Activated CD8-positive, alpha-beta memory T cell treated with anti-CD3 and anti-CD28 coated beads for 1 hour (primary cell): ENCODE measurements around the gene TSPAN7.

ENCODE experiments used
- DNase-seq, 2 donors: peaks; one replicate each; pipeline ENCODE4 v3.0.0-alpha.2; 2020; ENCODE audit warnings: low read depth in 1 of 2; ENCODE audit errors: extremely low read depth in 1 of 2

TSPAN7 gene

DNA sequence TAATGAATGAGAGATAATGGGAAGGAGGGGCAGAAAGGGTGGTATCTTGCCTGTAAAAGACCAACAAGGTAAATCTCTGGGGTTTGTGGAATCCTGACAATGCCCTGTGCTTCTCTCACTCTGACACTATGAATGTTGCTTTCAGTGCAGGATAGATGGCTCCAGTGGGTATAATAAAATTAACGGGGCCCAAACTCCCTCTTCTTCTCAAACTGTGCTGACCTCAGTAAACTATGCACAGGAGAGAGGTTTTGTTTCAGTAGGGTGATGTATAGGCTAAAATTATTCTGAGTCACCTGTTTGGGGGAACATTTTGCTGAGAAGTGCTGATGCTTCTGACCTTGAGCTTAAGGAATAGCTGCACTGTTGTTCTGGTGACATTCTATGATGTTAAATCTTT lies 82.6 kb downstream of the TSPAN7 start:
- no peak for DNase-seq

DNA sequence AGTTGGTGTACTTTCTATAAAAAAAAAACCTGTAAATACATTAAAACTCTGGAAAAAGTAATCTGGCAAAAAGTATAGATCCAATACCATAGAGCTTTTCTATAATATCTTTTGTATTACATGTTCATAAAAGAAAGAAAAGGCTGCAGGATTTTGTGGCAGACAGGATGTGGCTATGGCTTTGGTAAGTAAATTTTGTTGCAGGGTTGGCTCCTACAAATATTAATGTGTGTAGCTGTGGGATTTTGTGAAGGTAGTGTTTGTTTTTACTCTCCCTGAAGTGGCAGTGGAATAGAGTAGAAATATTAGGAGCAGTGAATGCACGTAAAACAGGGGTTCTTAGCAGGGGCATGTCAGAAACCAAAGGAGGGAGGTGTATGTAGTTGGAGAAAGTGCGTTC lies 84.8 kb downstream of the TSPAN7 start:
- no peak for DNase-seq

DNA sequence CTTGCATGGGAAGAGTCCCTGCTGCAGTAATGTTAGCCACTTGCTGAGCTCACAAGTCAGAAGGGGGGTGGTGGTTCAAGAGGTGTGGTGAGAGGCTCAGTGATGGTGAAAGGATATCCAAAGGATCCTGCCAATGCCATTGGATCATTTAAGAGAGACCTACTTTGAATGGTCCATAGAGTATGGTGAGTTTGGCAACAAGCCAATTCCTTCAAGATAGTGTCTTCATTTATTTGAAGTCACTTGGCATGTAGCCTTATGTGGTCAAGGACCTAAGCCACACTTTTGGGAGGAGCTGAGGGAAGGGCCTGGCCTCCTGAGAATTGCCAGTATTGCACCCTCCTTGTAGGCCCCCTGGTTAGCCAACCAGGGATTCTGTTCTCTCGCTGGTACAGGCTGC lies 87.9 kb downstream of the TSPAN7 start:
- no peak for DNase-seq

DNA sequence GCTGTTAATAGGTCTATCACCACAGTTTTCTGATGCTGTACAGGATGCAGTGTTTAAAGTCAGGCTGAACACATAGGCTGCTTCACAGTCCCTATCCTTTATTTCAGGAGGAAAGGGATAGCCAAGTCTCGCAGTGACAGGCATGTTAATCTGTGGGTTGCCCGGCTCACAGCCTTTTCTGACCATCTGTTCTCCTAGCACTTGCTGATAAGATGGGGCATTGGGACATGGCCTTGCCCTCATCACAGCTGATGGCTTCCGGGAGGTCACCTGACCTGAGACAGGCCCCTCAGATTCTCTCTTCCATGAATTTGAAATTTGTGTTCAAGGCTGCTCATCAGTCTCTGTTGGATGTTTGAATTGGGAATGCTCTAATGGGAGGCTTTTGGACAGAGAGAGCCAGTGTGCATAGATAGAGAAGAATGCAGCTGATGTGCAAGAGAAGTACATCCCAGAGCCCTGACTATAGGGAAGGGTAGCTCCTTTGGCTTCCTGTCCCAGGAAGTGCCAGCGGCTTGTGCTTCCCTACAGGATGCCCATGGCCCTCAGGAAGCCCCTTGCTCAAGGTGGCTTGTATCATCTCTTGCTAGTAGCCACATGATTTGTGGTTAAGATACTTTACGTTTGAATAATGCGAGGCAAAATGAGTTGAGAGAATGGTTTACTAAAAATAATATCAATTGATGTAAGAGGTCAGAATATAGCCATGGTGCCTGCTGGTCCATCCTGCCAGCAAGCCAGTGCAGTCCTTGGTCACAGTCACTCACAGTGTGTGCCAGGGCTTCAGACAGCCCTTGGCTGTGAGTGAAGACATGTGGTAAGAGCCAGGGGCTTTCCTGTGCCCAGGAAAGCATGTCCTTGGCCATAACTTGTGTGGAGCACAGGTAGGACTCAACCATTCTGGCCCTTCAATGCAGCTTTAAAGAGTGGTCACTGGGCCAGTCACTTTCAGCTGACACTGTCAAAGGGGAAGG lies 88.6 kb downstream of the TSPAN7 start:
- no peak for DNase-seq

DNA sequence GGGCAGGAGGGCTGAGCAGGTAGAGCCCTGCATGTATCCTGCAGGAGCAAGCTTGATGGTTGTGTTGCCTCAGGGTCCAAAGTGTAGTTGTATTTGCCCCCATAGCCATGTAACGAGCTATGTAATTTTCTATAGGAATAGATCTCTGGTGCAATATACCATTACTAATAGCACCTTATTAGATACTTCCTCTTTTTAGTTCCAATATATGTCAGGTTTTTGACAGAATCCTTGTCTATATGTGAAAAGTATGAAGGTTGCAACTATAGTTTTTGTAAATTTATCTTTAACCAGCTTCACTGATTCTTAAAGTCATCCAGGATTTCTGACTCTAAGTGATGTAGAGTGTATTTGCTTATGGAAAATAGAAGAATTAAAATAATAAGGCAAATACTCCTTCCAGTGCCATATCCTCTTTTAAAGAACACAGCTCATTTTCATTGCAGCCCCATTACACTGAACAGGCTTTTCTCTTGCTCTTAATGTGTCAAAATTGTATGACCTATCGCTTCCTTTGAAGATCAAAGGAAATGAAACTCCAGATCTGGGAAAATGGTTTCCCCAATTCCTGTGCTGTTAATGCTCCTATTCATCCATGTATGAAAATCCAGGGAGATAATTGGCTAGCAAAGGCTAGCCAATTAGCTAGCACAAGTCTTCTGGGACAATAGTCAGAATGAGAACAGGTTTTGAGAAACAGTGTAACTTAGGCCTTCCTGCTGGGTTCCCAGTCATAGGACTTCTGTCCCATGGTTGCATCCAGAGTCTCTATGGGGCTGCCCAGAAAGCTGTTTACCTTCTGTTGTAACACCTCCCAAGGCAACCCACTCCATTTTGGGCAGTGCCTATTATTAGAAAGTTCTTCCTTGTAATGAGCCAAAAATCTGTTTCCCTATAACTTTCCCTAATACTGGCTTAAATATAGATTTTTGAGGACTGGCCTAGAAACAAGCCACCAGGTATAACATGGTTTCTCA lies 90.6 kb downstream of the TSPAN7 start:
- DNase-seq = no peak

DNA sequence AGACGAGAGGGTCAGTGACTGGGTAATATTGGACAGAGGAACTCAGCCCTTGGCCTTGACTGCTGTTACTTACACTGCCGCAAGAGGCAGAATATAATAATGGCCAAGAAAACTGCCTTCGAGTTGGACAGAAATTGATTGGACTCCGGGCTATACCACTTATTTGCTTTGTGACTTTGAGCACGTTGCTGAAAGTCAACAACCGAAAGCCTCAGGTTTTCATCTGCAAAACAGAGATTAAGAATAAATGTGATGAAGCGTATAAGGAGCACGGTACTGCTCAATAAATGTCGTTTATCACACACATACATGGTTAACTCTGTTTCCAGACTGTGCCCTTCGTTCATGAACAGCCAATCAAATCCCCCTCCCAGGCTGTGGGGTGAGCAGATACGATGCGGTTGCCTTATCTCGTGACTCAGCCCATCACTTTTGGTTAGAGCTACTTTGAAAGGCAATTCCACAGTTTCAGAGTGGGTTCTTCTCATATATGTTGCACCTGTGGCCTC lies 91.6 kb downstream of the TSPAN7 start:
- DNase-seq = no peak

DNA sequence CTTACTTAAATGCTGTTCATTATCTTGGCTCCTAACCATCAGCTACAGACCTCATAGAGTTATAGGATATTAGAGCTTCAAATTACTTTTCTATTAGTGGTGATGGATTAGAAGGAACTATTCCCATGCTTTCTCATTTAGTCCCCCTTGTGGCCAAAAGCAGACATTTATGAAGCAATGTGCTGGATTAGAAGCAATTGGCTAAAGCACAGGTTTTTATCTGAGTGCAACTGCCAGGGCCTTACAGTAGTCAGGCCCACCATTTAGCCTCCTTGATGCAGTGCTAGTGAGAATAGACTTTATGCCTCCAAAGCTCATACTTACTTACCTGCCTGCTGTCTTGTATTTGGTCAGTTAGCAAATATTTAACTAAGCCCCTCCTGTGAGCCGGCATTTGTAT lies 93.0 kb downstream of the TSPAN7 start:
- no peak for DNase-seq

DNA sequence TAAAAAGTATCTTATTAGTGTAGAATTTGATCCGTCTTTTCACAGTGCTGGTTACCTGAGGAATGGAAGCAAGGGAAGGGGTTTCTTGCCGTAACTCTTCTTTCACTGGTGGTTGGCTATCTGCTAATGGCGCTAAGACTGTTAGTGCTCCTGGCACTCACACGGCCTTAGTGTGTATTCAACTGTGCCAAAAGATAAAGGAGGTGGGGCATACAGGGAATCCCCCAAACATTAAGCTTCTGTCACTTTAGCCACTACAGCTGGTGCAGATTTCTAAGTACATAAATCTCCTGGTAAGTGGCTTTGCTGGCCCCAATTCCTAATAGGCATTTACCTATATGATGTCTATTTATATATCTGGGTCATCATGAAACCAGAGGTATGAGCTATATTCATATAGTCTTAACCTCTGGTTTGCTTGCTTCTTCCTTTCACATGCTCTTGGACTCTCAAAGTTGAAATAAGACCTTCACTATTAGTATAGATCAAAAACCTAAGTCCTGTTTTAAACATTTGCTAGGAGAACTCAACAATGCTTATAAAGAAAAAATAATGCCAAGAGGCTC lies 95.1 kb downstream of the TSPAN7 start:
- DNase-seq = no peak

DNA sequence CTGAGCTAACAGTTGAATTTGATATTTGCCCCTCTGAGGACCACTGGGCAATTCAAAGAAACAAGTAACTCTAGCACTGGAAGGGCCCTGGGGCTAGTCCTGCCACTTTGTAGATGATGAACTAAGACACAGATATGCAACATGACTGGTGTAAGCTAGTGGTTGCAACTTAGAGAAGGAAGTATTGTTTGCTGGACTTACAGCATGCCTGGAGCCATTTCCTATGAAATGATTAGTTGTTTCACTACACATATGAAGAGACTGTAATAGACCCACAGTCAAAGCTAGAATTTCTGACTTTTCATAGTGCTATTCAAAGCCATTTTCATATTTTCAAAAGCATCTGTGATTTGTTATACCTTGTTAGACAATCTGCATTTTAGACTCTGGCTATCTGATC lies 96.2 kb downstream of the TSPAN7 start:
- no peak for DNase-seq

DNA sequence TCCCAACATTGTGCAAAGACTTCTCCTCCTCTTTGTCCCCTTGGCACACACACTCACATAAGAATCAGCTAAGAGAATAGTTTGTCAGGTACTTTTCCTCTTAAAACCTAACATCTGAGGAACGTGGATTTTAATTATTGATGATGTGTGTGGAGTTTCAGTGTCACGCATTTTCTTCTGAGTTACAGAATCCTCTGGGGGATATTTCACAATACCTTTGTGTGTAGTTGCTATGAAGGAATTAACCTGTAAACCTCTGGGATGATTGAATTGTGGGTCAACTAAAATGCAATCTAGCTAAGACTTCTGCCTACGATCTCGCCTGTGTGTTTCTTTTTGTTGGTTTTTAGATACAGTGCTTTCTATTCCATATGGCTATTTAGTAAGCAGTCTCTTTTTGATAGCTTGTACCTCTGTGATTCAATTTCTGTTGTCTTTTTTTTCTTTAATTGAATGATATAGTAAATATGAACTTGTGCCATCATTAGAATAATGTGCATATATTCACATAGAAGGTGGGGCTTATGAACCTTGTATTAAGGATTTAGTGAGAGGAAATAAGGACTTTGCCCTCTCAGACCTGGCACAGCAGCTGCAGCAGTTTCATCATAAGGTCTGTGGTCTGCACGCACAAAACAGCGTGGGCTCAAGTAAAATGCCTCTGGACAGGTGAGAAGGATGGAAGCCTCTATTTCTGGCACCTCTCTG lies 99.2 kb downstream of the TSPAN7 start:
- no peak for DNase-seq

DNA sequence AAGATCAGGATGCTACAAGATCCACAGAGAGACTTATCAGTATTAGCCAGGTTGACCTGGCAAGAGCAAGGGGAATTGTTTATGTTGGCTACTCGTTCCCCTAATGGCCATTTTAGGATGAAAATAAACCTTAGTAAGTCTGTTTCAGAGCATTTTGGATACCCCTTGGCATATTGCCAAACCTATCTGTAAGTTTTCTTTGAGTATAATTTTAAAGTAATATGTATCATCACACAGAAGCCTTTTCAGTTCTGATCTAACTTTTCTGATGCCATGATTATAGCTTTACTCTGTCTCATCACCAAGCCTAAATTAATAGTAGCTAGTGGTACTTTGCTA lies 99.7 kb downstream of the TSPAN7 start:
- DNase-seq = no peak

DNA sequence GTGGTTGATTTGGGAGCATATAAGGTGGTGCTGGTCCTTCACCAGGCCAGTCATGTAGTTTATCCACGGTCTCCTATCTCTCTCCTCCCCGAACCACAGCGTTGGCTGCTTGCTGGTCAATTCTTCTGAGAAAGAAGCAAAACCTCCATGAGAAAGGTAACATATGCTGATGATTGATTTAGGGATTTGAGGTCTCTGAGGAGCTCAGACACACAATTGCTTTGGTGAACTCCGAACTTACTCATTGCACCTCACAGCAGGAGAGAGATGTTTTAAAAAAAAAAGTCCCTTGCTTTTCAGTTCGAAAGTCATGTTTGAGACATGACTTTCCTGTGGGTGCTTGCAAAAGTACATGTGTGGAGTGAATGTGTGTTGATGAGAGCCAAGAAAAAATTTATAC lies 100.2 kb downstream of the TSPAN7 start:
- no peak for DNase-seq

DNA sequence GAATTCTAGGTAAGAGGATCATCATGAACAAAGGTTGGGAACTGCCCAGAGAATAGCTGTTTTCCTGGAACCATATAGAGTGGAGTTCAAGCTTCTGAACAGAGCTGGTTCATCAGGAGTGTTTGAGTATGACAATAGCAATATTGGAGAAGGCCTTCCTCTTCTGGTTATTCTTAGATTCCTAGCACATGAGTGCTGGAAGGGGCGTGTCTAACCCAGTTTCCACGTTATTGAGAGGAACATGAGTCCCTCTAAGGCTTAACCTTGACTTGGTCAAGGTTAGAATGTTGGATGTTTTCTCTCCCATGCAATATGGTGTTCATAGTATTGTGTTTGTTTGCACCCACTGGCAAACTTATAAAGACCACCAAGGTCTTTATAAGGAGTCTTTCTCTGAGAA lies 101.3 kb downstream of the TSPAN7 start:
- DNase-seq = no peak

DNA sequence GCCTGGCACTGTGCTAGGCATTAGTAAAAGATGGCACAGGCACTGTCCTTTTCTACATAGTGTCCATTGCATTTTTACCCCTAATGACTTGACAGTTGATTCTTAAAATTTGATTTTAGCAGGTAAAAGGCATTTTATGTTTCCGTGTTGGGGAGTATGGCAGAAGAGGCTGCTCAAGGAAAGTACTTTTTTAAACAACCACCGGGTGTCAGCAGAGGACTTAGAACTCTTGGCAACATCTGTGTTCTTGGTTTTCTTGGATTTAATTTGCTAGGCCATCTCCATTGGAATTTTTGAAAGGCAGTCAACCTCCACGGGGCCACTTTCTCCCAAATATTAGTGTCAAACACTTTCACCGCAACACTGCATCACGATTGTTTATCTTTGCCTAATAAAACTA lies 102.9 kb downstream of the TSPAN7 start:
- DNase-seq = no peak

DNA sequence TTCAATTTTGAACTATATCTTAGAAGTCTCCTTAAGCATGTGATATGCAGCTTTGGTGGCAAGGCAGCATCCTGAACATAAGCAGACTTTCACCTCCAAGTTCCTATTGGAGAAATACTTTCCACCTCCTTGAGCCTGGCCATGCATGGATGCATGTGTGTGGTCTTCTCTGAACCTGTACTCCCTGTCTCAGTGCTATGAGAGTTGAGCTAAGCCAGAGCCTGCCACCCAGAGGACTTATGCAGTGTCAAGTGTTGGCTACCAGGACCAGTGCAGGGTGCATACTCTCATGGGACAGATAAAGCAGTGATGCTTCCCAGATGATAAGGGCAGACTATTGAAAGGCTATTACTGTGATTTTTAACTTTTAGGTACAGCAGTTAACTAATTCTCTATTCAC lies 105.6 kb downstream of the TSPAN7 start:
- no peak for DNase-seq

DNA sequence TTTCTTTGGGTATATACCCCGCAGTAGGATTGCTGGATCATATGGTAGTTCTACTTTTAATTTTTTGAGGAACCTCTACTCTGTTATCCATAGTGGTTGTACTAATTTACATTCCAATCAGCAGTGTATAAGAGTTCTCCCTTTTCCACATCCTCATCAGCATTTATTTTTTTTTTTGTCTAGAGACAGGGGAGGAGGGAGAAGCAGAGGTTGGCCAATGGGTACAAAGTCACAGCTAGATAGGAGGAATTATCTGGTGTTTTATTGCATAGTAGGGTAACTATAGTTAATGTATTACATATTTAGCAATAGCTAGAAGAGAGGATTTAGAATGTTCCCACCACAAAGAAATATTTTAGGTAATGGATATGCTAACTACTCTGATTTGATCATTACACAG lies 107.4 kb downstream of the TSPAN7 start:
- no peak for DNase-seq

DNA sequence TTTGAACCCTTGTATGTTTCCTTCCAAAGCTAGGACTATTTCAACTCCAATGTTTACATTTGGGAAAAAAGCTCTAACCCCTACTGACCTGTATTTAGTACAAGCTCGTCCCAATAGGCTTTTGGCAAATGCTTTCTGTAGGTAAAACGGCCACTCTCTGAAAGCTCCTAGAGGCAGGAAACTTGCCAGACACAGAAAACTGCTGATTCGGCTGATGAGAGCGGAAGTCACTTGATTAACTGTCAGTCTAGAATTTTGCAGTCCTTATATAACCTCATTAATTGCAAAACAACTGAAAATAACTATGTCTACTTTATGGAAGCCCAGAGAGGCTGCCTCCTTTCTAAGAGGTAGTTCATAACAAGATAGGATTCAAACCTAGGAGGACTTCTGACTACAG lies 108.1 kb downstream of the TSPAN7 start:
- no peak for DNase-seq

DNA sequence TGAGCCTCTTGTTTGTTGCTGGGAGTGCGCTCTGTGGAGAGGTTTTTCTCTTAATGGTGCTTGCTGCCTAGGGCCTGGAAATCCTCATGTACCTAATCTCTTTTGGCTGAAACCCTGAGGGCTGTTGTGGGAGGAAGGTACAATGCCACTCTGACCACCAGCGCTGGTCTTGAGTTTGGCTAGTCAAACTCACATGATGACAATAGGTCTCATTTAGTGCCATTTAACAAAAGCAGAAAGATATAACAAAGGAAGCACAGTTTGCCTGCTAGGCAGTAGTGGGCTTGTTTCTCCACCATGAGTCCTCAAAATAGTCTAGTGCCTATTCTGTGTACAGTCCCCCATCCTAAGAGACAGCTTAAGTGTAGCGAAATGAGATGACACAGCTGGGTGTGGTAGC lies 111.3 kb downstream of the TSPAN7 start:
- DNase-seq = no peak

DNA sequence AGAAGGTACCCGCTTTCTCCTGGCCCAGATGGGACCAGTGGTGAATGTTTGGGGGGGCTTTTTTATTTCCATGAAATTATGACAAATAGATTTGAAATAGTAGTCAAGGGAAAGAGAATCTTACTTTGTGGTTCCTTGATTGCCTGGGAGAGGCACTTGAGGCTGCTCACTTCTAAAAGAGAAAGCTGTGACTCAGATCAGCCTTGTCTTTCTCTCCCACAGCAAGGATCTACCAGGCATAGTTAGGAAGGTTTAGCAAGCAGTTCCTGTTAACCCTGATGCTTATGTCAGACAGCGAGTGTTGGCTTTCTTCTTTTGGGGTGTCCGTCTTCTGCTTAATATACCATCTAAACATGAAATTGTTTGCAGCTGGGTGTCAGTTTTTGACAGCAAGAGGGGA lies 114.5 kb downstream of the TSPAN7 start:
- no peak for DNase-seq

DNA sequence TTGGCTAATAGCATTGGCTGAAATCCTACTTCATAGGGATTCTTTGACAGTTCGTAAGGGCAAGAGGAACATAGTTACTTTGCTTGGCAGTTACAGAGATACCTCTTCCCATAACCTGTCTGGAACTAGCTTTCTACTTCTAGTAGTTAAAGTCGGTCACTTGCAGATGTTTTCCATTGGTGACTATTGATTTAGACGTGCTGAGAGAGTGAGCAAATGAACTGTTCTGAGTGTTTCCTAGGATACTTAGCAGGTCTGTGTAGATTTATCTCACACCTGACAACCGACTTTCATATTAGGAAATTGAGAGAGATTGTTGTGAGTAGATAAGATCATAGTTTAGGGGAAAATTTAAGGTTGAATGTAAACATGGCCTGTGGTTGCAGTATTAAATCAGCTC lies 116.8 kb downstream of the TSPAN7 start:
- DNase-seq = no peak

DNA sequence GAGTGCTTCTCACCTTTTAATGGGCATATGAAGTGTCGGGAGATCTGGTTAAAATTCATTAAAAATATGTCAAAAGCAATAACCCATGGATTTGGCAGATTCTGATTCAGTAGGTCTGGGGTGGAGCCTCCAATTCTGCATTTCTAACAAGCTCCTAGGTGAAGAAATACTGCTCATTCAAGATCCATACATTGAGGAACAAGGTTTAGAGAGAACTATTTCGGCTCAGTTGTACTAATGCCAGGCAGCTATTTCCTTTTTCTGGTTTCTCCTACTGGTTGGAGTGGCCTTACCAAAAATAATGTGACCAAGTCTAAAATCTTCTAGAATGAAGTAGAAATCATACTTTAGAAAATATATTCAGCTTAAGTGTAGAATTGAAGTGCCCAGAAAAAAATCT lies 117.5 kb downstream of the TSPAN7 start:
- DNase-seq = no peak
